Naive thymus-derived CD8-positive, alpha-beta T cell (primary cell): ENCODE data around the gene PPP2R2B. TPM values are rescaled to one million over a fixed set of nuclear protein-coding genes. Genes with fewer than 3 reads are reported as not detected.
A peak's percentile ranks its signal among the peaks of the same experiment; 100 is the strongest.

ENCODE experiments used
- ATAC-seq, 2 donors: fragments of 150-1000 bp; cut with Tn5 transposase in 1 of 2; sonication (Bioruptor Pico), chemical (Tn5 transposase) in 1 of 2; 1 replicate in 1 of 2; 2 replicates in 1 of 2; pipeline ENCODE4 v1.10.0; 2021; ENCODE audit warnings: mild to moderate bottlenecking in 2 of 2, moderate library complexity in 2 of 2
- POLR2A ChIA-PET: fragments of 350-600 bp; sonication (Branson Sonifier 250); formaldehyde crosslinking; loops from one replicate; lab custom pipeline; 2021; ENCODE audit warnings: antibody characterized with exemption; lab: Charles Lee
- DNase-seq, 10 donors: peaks; one replicate each; pipeline versions ENCODE4 v3.0.0 to v3.0.0-alpha.2; 2020 to 2022
- H3K27ac Mint-ChIP-seq, 10 donors: one replicate each; pipeline ENCODE4 v1.8.0; 2020 to 2022; ENCODE audit warnings: mild to moderate bottlenecking in 10 of 10, mixed read lengths in 10 of 10, moderate library complexity in 4 of 10, inconsistent platforms in 1 of 10
- H3K27me3 Mint-ChIP-seq, 5 donors: one replicate each; pipeline ENCODE4 v1.8.0; 2021 to 2022; ENCODE audit warnings: mixed read lengths in 5 of 5
- H3K36me3 Mint-ChIP-seq, 3 donors: one replicate each; pipeline ENCODE4 v1.8.0; 2020 to 2022; ENCODE audit warnings: mixed read lengths in 3 of 3, mild to moderate bottlenecking in 2 of 3, inconsistent platforms in 1 of 3
- H3K4me1 Mint-ChIP-seq, 4 donors: one replicate each; pipeline ENCODE4 v1.8.0; 2021 to 2022; ENCODE audit warnings: mixed read lengths in 4 of 4
- H3K4me3 Mint-ChIP-seq, 10 donors: one replicate each; pipeline ENCODE4 v1.8.0; 2020 to 2022; ENCODE audit warnings: mild to moderate bottlenecking in 10 of 10, mixed read lengths in 10 of 10, moderate library complexity in 6 of 10, inconsistent platforms in 1 of 10
- H3K9me3 Mint-ChIP-seq, 9 donors: one replicate each; pipeline ENCODE4 v1.8.0; 2020 to 2022; ENCODE audit warnings: mixed read lengths in 9 of 9, mild to moderate bottlenecking in 3 of 9, inconsistent platforms in 1 of 9, moderate library complexity in 1 of 9
- polyA plus RNA-seq, 3 donors: library from polyadenylated mRNA; unstranded; fragments of 300-500 nt; fragmentation: Illumina TruSeq; gene quantifications; one replicate each; pipeline ENCODE4 v1.2.3, GENCODE V29; 2021
- total RNA-seq, 8 experiments: library from RNA in 2 of 8; stranded (reverse) in 2 of 8; gene quantifications; one replicate each; pipeline ENCODE4 v1.2.3 and lab custom pipeline; 2021 to 2026

The PPP2R2B gene
- total and polyA plus RNA-seq, 5 experiments from 2014 or later: 0.57 to 17.9 (median 0.77) TPM

- ATAC-seq (no peak), DNase-seq (no peak)
- Mint-ChIP-seq H3K9me3 (no peaks in the 10 kb centered on the region), H3K4me1 (no peaks in the 10 kb centered on the region), H3K36me3 (no peaks in the 10 kb centered on the region), H3K27me3 (peaks cover 2 to 23% (median 8%) of the 10 kb centered on the region in 5 donors), H3K27ac (no peak overlapping the region), H3K4me3 (no peak overlapping the region)
- POLR2A ChIA-PET: no interaction called here
Observed at GRCh38 chr5:146549615-146550014, 328.9 kb downstream of the PPP2R2B start.

GRCh38 chr5:146548781-146549449 is 329.6 kb downstream of the PPP2R2B start:
- ATAC-seq (no peak), DNase-seq (no peak)
- Mint-ChIP-seq H3K36me3 (no peaks in the 10 kb centered on the region), H3K4me3 (no peak overlapping the region), H3K27me3 (peaks cover 2 to 18% (median 8%) of the 10 kb centered on the region in 5 donors), H3K27ac (no peak overlapping the region), H3K4me1 (no peaks in the 10 kb centered on the region), H3K9me3 (no peaks in the 10 kb centered on the region)
- POLR2A ChIA-PET: no interaction called here

- POLR2A ChIA-PET: no interaction called here
- ATAC-seq (no peak), DNase-seq (no peak)
- H3K36me3 Mint-ChIP-seq: no peaks in the 10 kb centered on the region
- no peak overlapping the region for H3K4me3 Mint-ChIP-seq
- peaks cover 0 to 9% (median 3%) of the 10 kb centered on the region in 5 donors for H3K27me3 Mint-ChIP-seq
- no peaks in the 10 kb centered on the region for H3K9me3 Mint-ChIP-seq
- peaks cover 0 to 6% (median 1%) of the 10 kb centered on the region in 4 donors for H3K4me1 Mint-ChIP-seq
- H3K27ac Mint-ChIP-seq: no peak overlapping the region
Observed at GRCh38 chr5:146544232-146544631, 334.3 kb downstream of the PPP2R2B start.

- Mint-ChIP-seq H3K27ac (peak overlapping the region in 1 of 10 donors; percentile 19), H3K36me3 (no peaks in the 10 kb centered on the region), H3K27me3 (peaks cover 0 to 2% (median 0%) of the 10 kb centered on the region in 5 donors), H3K4me3 (no peak overlapping the region), H3K4me1 (peaks cover 0 to 6% (median 1%) of the 10 kb centered on the region in 4 donors), H3K9me3 (no peaks in the 10 kb centered on the region)
- POLR2A ChIA-PET: no interaction called here
- peak; percentile 77 to 85 for ATAC-seq
- DNase-seq: peak; percentile 43 to 74 (median 58)
Observed at GRCh38 chr5:146541958-146542849, 336.4 kb downstream of the PPP2R2B start.

GRCh38 chr5:146540414-146540813 is 338.1 kb downstream of the PPP2R2B start:
- DNase-seq (no peak), ATAC-seq (no peak)
- H3K4me3 Mint-ChIP-seq: no peak overlapping the region
- peaks cover 0 to 6% (median 1%) of the 10 kb centered on the region in 4 donors for H3K4me1 Mint-ChIP-seq
- H3K27me3 Mint-ChIP-seq: peaks cover 0 to 3% (median 2%) of the 10 kb centered on the region in 5 donors
- H3K9me3 Mint-ChIP-seq: no peaks in the 10 kb centered on the region
- no peaks in the 10 kb centered on the region for H3K36me3 Mint-ChIP-seq
- H3K27ac Mint-ChIP-seq: no peak overlapping the region
- POLR2A ChIA-PET: no interaction called here

DNA sequence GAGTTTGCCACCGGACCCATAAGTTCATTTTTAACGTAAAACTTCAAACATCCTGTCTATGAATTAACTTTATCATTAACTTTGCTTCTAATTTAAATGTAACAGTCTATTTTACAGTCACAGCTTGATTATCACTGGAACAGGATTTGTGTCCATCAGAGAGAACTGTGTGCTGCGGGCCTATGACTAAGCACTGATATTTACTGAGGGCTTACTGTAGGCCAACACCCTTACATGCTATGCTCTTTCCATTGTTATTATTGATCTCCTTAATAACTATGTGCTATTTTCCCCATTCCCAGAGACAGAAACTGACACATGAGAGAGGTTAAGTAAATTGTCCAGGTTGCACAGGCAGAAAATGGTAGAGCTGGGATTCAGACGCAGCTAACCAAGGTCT is 338.6 kb downstream of the PPP2R2B start:
- Mint-ChIP-seq H3K4me1 (peaks cover 0 to 6% (median 1%) of the 10 kb centered on the region in 4 donors), H3K27ac (no peak overlapping the region), H3K4me3 (no peak overlapping the region), H3K9me3 (no peaks in the 10 kb centered on the region), H3K36me3 (no peaks in the 10 kb centered on the region), H3K27me3 (peaks cover 0 to 3% (median 2%) of the 10 kb centered on the region in 5 donors)
- ATAC-seq: no peak
- POLR2A ChIA-PET: no interaction called here
- DNase-seq: no peak

- H3K4me3 Mint-ChIP-seq: no peak overlapping the region
- ATAC-seq (no peak), DNase-seq (no peak)
- no peaks in the 10 kb centered on the region for H3K36me3 Mint-ChIP-seq
- H3K9me3 Mint-ChIP-seq: no peaks in the 10 kb centered on the region
- POLR2A ChIA-PET: no interaction called here
- H3K27me3 Mint-ChIP-seq: peaks cover 0 to 3% (median 2%) of the 10 kb centered on the region in 5 donors
- H3K4me1 Mint-ChIP-seq: peaks cover under 1 to 8% (median 2%) of the 10 kb centered on the region in 4 donors
- no peak overlapping the region for H3K27ac Mint-ChIP-seq
Observed at GRCh38 chr5:146538432-146538831, 340.1 kb downstream of the PPP2R2B start.

- no peak overlapping the region for H3K27ac Mint-ChIP-seq
- H3K9me3 Mint-ChIP-seq: no peaks in the 10 kb centered on the region
- peaks cover 0 to 3% (median 2%) of the 10 kb centered on the region in 5 donors for H3K27me3 Mint-ChIP-seq
- no peaks in the 10 kb centered on the region for H3K36me3 Mint-ChIP-seq
- POLR2A ChIA-PET: no interaction called here
- H3K4me3 Mint-ChIP-seq: no peak overlapping the region
- ATAC-seq (no peak), DNase-seq (no peak)
- H3K4me1 Mint-ChIP-seq: peaks cover 3 to 7% (median 3%) of the 10 kb centered on the region in 4 donors
Observed at GRCh38 chr5:146533882-146534281, 344.7 kb downstream of the PPP2R2B start.

GRCh38 chr5:146533260-146533857 is 345.2 kb downstream of the PPP2R2B start:
- POLR2A ChIA-PET: no interaction called here
- H3K4me1 Mint-ChIP-seq: peaks cover 3 to 7% (median 3%) of the 10 kb centered on the region in 4 donors
- DNase-seq: peak; percentile 32 to 84 (median 55)
- peaks cover 0 to 3% (median 2%) of the 10 kb centered on the region in 5 donors for H3K27me3 Mint-ChIP-seq
- H3K9me3 Mint-ChIP-seq: no peaks in the 10 kb centered on the region
- ATAC-seq: peak; percentile 85 to 89
- H3K36me3 Mint-ChIP-seq: no peaks in the 10 kb centered on the region
- peak overlapping the region in 2 of 10 donors; percentile 0 to 38 for H3K27ac Mint-ChIP-seq
- H3K4me3 Mint-ChIP-seq: no peak overlapping the region
